Measurements from ENCODE around the gene DLX1. TPM values are rescaled to one million over a fixed set of nuclear protein-coding genes. Genes with fewer than 3 reads are reported as not detected.

DLX1 gene
- total RNA-seq, 1 experiment from 2014 or later, result 2.0 TPM

DNA sequence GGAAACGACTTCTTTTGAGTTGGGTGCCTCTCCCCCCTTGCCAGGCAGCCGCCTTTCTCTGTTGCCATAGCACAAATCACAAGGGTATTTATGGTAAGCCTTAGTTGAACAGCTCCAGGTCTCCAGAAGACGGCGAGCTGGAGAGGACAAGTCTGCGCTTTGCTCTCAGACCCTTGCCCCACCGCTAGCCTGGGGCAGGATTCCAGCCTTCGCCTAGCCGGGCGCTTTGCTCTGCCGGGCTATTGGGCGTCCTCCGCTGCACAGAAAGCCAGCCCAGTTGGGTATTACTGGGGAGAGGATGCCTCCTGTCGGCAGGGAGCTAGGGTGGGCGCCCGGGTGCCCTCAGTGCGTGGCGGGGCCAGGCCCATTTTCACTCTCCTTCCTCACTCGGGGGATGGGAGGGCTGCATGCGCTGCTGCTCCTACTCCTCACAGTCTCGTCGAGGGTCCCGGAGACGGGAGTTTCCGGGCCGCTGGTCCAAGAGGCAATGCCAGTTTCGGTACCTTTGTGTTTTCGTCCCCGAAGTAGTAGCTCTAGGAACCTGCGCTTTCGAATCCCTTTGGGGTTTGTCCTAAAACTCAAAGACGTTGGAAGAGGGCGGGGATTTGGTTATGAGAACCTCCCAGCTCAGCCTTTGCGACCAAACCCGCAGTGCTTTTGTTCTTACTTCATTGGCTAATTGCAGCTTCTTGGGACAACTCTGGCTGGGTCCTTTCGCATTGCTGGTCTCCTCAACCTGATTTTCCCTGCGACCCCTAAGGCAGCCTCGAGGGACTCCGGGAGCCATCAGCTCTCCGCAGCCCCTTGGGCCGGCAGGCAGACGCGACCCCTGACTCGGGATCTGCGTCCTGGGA, 21.0 kb downstream of the DLX1 start:
- Histone ChIP-seq H3K9ac (ENCODE audit: low read length) (no peak overlapping the region), H3K9me2 (ENCODE audit: insufficient read depth) (no peaks in the 10 kb centered on the region), H3K79me2 (ENCODE audit: insufficient read depth, low read length) (no peaks in the 10 kb centered on the region), H2AFZ (ENCODE audit: low read depth, low read length, poor library complexity, severe bottlenecking) (no peak overlapping the region), H3K9me3 (ENCODE audit: control insufficient read depth in 1 of 2, insufficient read depth in 1 of 2, low read depth in 1 of 2, low read length in 2 of 2) (no peaks in the 10 kb centered on the region), H3K4me3 (replicated peaks in 1 of 2; ENCODE audit: low read depth in 1 of 2, low read length in 2 of 2) (no peak overlapping the region), H3K27ac (ENCODE audit: low read depth, low read length) (no peak overlapping the region), H3K36me3 (ENCODE audit: control insufficient read depth in 1 of 2, insufficient read depth in 2 of 2, low read length in 2 of 2) (no peaks in the 10 kb centered on the region), H3K4me2 (ENCODE audit: low read length) (no peak overlapping the region), H3K27me3 (ENCODE audit: insufficient read depth, low read length) (no peaks in the 10 kb centered on the region), H3K4me1 (ENCODE audit: control insufficient read depth in 1 of 2, insufficient read depth in 2 of 2, low read length in 2 of 2) (peaks cover 18 to 27% of the 10 kb centered on the region in 2 experiments), H4K20me1 (ENCODE audit: insufficient read depth) (no peaks in the 10 kb centered on the region)
- no TSS peak for BruUV-seq (replicated peaks)
- TF ChIP-seq SRF (IDR thresholded peaks at IDR 0.05; ENCODE audit: low read depth) (no peak), CEBPB (IDR thresholded peaks at IDR 0.05; ENCODE audit: low read depth) (no peak), SP1 (IDR thresholded peaks at IDR 0.05; ENCODE audit: low read depth) (no peak), ELF1 (IDR thresholded peaks at IDR 0.05; ENCODE audit: borderline replicate concordance, low read depth) (no peak), CBX3 (IDR thresholded peaks at IDR 0.05; ENCODE audit: low read depth) (no peak)
- TF ChIP-seq, protein P1, sequence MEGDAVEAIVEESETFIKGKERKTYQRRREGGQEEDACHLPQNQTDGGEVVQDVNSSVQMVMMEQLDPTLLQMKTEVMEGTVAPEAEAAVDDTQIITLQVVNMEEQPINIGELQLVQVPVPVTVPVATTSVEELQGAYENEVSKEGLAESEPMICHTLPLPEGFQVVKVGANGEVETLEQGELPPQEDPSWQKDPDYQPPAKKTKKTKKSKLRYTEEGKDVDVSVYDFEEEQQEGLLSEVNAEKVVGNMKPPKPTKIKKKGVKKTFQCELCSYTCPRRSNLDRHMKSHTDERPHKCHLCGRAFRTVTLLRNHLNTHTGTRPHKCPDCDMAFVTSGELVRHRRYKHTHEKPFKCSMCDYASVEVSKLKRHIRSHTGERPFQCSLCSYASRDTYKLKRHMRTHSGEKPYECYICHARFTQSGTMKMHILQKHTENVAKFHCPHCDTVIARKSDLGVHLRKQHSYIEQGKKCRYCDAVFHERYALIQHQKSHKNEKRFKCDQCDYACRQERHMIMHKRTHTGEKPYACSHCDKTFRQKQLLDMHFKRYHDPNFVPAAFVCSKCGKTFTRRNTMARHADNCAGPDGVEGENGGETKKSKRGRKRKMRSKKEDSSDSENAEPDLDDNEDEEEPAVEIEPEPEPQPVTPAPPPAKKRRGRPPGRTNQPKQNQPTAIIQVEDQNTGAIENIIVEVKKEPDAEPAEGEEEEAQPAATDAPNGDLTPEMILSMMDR (IDR thresholded peaks at IDR 0.05 in 2 of 3, conservative IDR thresholded peaks at IDR 0.05 in 1 of 3; ENCODE audit: borderline replicate concordance in 1 of 3, insufficient read depth in 1 of 3, low read depth in 2 of 3, low read length in 2 of 3), result no peak
- TF ChIP-seq, protein P2, sequence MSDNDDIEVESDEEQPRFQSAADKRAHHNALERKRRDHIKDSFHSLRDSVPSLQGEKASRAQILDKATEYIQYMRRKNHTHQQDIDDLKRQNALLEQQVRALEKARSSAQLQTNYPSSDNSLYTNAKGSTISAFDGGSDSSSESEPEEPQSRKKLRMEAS (IDR thresholded peaks at IDR 0.05), result no peak
- ATAC-seq, result no peak
- ChIA-PET CTCF (interaction anchor here (1.1 to 2.5 kb wide), 2 partner anchors 294 to 400 kb away, joined by 4 to 6 read pairs; no protein-coding TSS in a partner anchor), RAD21 (ENCODE audit: low non-redundant PET in 1 of 2, low total read pairs in 2 of 2, uncharacterized antibody in 2 of 2, unreplicated experiment in 2 of 2) (interaction anchor here in 1 of 2 experiments (0.6 kb wide), 1 partner anchor 297 kb away, joined by 3 read pairs; no protein-coding TSS in a partner anchor), POLR2A (interaction anchor here (1.1 kb wide), 1 partner anchor 9 kb away, joined by 3 read pairs; no protein-coding TSS in a partner anchor)
- intact Hi-C loops (cut with micrococcal nuclease), result no loop called here
- no peak for DNase-seq (ENCODE audit: low read depth, low spot score)
